Activated CD8-positive, alpha-beta T cell treated with anti-CD3 and anti-CD28 coated beads for 36 hours (primary cell): ENCODE data around the gene MCTP2. TPM values are rescaled to one million over a fixed set of nuclear protein-coding genes. Genes with fewer than 3 reads are reported as not detected.

Experiments
- ATAC-seq: fragments of 200-7000 bp; cut with Tn5 transposase; one replicate; pipeline ENCODE4 v1.10.0; 2021; ENCODE audit warnings: mild to moderate bottlenecking, moderate library complexity
- CTCF ChIA-PET: fragments of 350-600 bp; sonication (Branson Sonifier 250); formaldehyde crosslinking; loops from one replicate; lab custom pipeline; 2021; ENCODE audit warnings: antibody characterized with exemption; lab: Charles Lee
- POLR2A ChIA-PET: fragments of 350-600 bp; sonication (Branson Sonifier 250); formaldehyde crosslinking; loops from one replicate; lab custom pipeline; 2021; ENCODE audit warnings: antibody characterized with exemption; lab: Charles Lee
- DNase-seq: peaks from one replicate; pipeline ENCODE4 v3.0.0-alpha.2; 2020
- H3K27ac Mint-ChIP-seq: one replicate; pipeline ENCODE4 v1.8.0; 2021; ENCODE audit warnings: mild to moderate bottlenecking, mixed read lengths
- H3K27me3 Mint-ChIP-seq: one replicate; pipeline ENCODE4 v1.8.0; 2021; ENCODE audit warnings: mixed read lengths
- H3K36me3 Mint-ChIP-seq: one replicate; pipeline ENCODE4 v1.8.0; 2021; ENCODE audit warnings: low read depth, mixed read lengths
- H3K4me1 Mint-ChIP-seq: one replicate; pipeline ENCODE4 v1.8.0; 2021; ENCODE audit warnings: low read depth, mixed read lengths
- H3K4me3 Mint-ChIP-seq: one replicate; pipeline ENCODE4 v1.8.0; 2021; ENCODE audit warnings: mild to moderate bottlenecking, moderate library complexity, mixed read lengths
- H3K9me3 Mint-ChIP-seq: one replicate; pipeline ENCODE4 v1.8.0; 2021; ENCODE audit warnings: mixed read lengths
- intact Hi-C: fragments of 100-400 bp; cut with micrococcal nuclease; formaldehyde crosslinking; loops from one replicate; pipeline ENCODE4 v1.10.0; 2022
- total RNA-seq, 2 experiments: library from RNA; stranded (reverse); gene quantifications; one replicate each; pipeline ENCODE4 v1.2.3, GENCODE V29; 2021
- TF ChIP-seq, protein P1 (sequence below): fragments of 200-600 bp; IDR thresholded peaks from one replicate; pipeline ENCODE4 v1.8.0; 2022; ENCODE audit warnings: antibody characterized with exemption, mild to moderate bottlenecking

The MCTP2 gene
- total RNA-seq, 2 experiments from 2014 or later: 16.2 to 18.3 TPM

DNA sequence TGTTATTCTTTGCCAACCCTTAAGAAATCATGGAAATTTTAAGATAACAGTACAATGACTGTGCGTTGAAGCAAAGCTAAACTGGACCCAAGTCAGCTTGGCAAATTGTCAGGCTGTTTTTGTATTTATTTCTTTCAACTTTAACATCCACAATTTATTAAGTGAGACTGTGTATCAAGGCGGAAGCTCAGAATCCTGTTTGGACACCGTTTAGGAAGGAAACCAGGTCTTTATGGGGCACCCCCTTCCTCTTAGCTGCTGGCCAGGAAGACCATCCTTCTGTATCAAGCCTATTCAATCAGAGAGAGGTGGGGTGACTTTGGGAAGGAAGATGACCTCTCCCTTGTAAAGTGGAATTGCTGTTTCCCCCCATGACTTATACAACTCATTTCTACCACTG lies 166.0 kb downstream of the MCTP2 start:
- H3K4me3 Mint-ChIP-seq: no peak overlapping the region
- no peak overlapping the region for H3K27ac Mint-ChIP-seq
- peaks cover 6% of the 10 kb centered on the region for H3K36me3 Mint-ChIP-seq
- ChIA-PET CTCF (interaction anchor here (1.6 kb wide), 1 partner anchor 16 kb away, joined by 4 read pairs; no protein-coding TSS in a partner anchor), POLR2A (no interaction called here)
- ATAC-seq (no peak), DNase-seq (no peak)
- TF ChIP-seq, protein P1, sequence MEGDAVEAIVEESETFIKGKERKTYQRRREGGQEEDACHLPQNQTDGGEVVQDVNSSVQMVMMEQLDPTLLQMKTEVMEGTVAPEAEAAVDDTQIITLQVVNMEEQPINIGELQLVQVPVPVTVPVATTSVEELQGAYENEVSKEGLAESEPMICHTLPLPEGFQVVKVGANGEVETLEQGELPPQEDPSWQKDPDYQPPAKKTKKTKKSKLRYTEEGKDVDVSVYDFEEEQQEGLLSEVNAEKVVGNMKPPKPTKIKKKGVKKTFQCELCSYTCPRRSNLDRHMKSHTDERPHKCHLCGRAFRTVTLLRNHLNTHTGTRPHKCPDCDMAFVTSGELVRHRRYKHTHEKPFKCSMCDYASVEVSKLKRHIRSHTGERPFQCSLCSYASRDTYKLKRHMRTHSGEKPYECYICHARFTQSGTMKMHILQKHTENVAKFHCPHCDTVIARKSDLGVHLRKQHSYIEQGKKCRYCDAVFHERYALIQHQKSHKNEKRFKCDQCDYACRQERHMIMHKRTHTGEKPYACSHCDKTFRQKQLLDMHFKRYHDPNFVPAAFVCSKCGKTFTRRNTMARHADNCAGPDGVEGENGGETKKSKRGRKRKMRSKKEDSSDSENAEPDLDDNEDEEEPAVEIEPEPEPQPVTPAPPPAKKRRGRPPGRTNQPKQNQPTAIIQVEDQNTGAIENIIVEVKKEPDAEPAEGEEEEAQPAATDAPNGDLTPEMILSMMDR: no peak
- no peaks in the 10 kb centered on the region for H3K4me1 Mint-ChIP-seq
- intact Hi-C loops: no loop called here
- H3K27me3 Mint-ChIP-seq: no peaks in the 10 kb centered on the region
- H3K9me3 Mint-ChIP-seq: no peaks in the 10 kb centered on the region

DNA sequence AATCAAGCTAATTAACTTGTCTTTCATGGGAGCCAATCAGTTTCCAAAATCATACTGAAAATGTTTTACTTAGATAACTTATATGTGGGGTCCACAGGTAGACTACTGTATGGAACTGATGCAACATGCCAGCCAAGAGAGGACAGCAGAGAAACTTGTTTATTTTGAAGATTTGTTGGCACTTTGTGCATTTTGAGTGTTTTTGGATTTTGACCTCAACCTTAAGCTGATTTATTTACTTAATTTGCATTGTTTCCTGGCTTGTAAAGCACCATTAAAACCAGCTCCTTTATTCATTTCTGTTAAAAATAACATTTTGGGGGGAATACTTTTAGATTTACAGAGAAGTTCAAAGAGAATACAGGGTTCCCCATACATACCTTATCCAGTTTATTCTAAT lies 166.6 kb downstream of the MCTP2 start:
- ATAC-seq (no peak), DNase-seq (no peak)
- H3K4me3 Mint-ChIP-seq: no peak overlapping the region
- POLR2A ChIA-PET: interaction anchor here (0.9 kb wide), 1 partner anchor 65 kb away, joined by 3 read pairs; no protein-coding TSS in a partner anchor
- H3K4me1 Mint-ChIP-seq: no peaks in the 10 kb centered on the region
- CTCF ChIA-PET: interaction anchor here (1.6 kb wide), 1 partner anchor 15 kb away, joined by 4 read pairs; no protein-coding TSS in a partner anchor
- intact Hi-C loops: no loop called here
- peaks cover 9% of the 10 kb centered on the region for H3K36me3 Mint-ChIP-seq
- H3K27me3 Mint-ChIP-seq: no peaks in the 10 kb centered on the region
- TF ChIP-seq, protein P1: no peak
- no peaks in the 10 kb centered on the region for H3K9me3 Mint-ChIP-seq
- H3K27ac Mint-ChIP-seq: no peak overlapping the region

DNA sequence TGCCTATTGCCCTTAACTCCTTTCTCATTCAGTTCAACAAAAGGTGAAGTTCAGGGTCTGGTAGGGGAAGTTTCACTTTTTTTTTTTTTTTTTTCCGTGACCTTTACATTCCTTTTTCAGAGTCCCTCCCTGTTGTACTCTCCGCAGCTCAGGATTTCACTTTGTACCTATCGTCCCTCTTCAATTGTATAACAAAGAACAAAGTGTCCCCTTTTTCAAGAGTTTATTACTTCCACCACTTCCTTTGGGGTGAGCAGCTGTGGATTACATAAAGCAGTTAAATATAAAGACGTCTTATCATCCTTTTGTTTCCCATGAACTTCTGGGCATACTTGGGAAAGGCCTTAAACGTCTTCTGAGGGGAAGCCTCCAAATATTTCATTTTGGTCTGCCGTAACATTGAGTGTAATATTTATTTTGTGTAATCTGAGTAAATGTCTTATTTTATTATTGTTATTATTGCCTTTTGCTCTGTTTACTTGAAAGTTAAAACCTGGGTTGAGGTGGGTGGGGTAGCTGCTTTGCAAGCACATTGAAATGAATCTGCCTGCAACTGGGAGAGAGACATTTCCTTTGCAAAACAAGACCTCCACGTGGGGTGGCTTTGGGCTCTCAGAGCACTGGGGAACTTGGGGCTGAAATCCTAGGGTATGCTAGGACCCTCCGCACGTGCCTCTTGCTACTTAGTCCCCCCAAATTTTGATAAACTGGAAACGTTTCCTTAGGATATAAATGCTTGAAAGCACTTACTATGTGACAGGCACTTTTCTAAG lies 169.4 kb downstream of the MCTP2 start:
- CTCF ChIA-PET: interaction anchor here (1.4 kb wide), 1 partner anchor 12 kb away, joined by 6 read pairs; no protein-coding TSS in a partner anchor
- Mint-ChIP-seq H3K27me3 (no peaks in the 10 kb centered on the region), H3K4me1 (no peaks in the 10 kb centered on the region), H3K27ac (no peak overlapping the region), H3K36me3 (peaks cover 15% of the 10 kb centered on the region), H3K9me3 (no peaks in the 10 kb centered on the region), H3K4me3 (no peak overlapping the region)
- DNase-seq: no peak
- POLR2A ChIA-PET: no interaction called here
- TF ChIP-seq, protein P1: no peak
- intact Hi-C loops: no loop called here
- no peak for ATAC-seq

DNA sequence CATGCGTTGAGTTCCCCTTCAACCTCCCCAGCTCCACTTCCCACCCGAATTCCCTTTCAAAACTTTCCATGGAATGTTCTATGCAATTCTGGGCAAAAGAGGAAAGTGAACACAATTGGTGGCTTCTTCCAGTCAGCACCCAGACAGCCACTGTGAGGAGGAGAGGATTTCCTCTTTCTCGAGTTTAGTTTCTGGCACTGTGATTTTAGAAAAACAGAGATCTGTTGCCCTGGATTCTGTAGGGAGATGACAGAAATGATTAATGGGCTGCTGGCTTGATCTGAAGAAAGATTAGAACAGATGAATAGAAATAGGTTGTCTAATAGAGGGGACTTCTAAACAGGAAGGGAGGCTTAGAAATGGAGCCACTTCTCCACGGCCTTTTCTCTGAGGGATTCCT lies 172.0 kb downstream of the MCTP2 start:
- intact Hi-C loops: no loop called here

More for the DNA sequence above, 172.0 kb downstream of the MCTP2 start:
- H3K27me3 Mint-ChIP-seq: no peaks in the 10 kb centered on the region
- TF ChIP-seq, protein P1: no peak
- H3K4me1 Mint-ChIP-seq: no peaks in the 10 kb centered on the region
- ATAC-seq (no peak), DNase-seq (no peak)
- H3K9me3 Mint-ChIP-seq: no peaks in the 10 kb centered on the region
- peaks cover 15% of the 10 kb centered on the region for H3K36me3 Mint-ChIP-seq
- CTCF ChIA-PET: no interaction called here
- no peak overlapping the region for H3K4me3 Mint-ChIP-seq
- POLR2A ChIA-PET: no interaction called here
- H3K27ac Mint-ChIP-seq: no peak overlapping the region
